Measurements from ENCODE around the gene EHMT1. TPM values are rescaled to one million over a fixed set of nuclear protein-coding genes. Genes with fewer than 3 reads are reported as not detected.

EHMT1 gene
- total RNA-seq, 1 donor from 2014 or later = 64.5 TPM

- Mint-ChIP-seq H3K36me3 (ENCODE audit: low read depth, unreplicated experiment) (peaks cover 19% of the 10 kb centered on the region), H3K4me1 (ENCODE audit: low read depth, unreplicated experiment) (peaks cover 1% of the 10 kb centered on the region), H3K27ac (ENCODE audit: unreplicated experiment) (no peak overlapping the region), H3K9me3 (ENCODE audit: unreplicated experiment) (no peaks in the 10 kb centered on the region), H3K4me3 (ENCODE audit: unreplicated experiment) (no peak overlapping the region), H3K27me3 (ENCODE audit: low read depth, unreplicated experiment) (no peaks in the 10 kb centered on the region)
- H3K4me3 ChIP-seq (ENCODE audit: insufficient read depth, low read depth, low read length) = no peak overlapping the region
- H3K9me3 ChIP-seq (ENCODE audit: insufficient read depth, low read depth, low read length) = no peaks in the 10 kb centered on the region
- no peaks in the 10 kb centered on the region for H3K4me1 ChIP-seq (ENCODE audit: insufficient read depth, low read length)
- TF ChIP-seq CTCF (IDR thresholded peaks at IDR 0.05; ENCODE audit: insufficient read depth, low read depth, low read length) (no peak), EZH2 (IDR thresholded peaks at IDR 0.05; ENCODE audit: insufficient read depth, low read length) (no peak)
- H3K4me2 ChIP-seq (ENCODE audit: low read length) = no peak overlapping the region
- FAIRE-seq (no peak), DNase-seq (ENCODE audit: low read depth) (no peak)
- peaks cover 89% of the 10 kb centered on the region for H4K20me1 ChIP-seq (ENCODE audit: insufficient read depth, low read length)
- H3K27ac ChIP-seq (ENCODE audit: low read depth, low read length) = no peak overlapping the region
- H3K36me3 ChIP-seq (ENCODE audit: insufficient read depth, low read length) = no peaks in the 10 kb centered on the region
- H3K27me3 ChIP-seq (ENCODE audit: insufficient read depth, low read length) = no peaks in the 10 kb centered on the region
- H2AFZ ChIP-seq (ENCODE audit: low read depth, low read length) = no peak overlapping the region
- no peak overlapping the region for H3K9ac ChIP-seq (ENCODE audit: low read length)
- H3K79me2 ChIP-seq (ENCODE audit: insufficient read depth, low read length) = peaks cover 96% of the 10 kb centered on the region
These were observed 27.5 kb downstream of the EHMT1 start for GRCh38 chr9:137646341-137646740.

- Histone ChIP-seq H3K79me2 (ENCODE audit: insufficient read depth, low read length) (peaks cover 96% of the 10 kb centered on the region), H3K4me2 (ENCODE audit: low read length) (no peak overlapping the region), H3K27ac (ENCODE audit: low read depth, low read length) (no peak overlapping the region), H3K27me3 (ENCODE audit: insufficient read depth, low read length) (no peaks in the 10 kb centered on the region), H3K36me3 (ENCODE audit: insufficient read depth, low read length) (no peaks in the 10 kb centered on the region), H3K9me3 (ENCODE audit: insufficient read depth, low read depth, low read length) (no peaks in the 10 kb centered on the region), H4K20me1 (ENCODE audit: insufficient read depth, low read length) (peaks cover 87% of the 10 kb centered on the region), H3K4me1 (ENCODE audit: insufficient read depth, low read length) (no peaks in the 10 kb centered on the region), H3K9ac (ENCODE audit: low read length) (no peak overlapping the region), H3K4me3 (ENCODE audit: insufficient read depth, low read depth, low read length) (no peak overlapping the region), H2AFZ (ENCODE audit: low read depth, low read length) (no peak overlapping the region)
- Mint-ChIP-seq H3K27ac (ENCODE audit: unreplicated experiment) (no peak overlapping the region), H3K4me1 (ENCODE audit: low read depth, unreplicated experiment) (peaks cover 1% of the 10 kb centered on the region), H3K9me3 (ENCODE audit: unreplicated experiment) (no peaks in the 10 kb centered on the region), H3K27me3 (ENCODE audit: low read depth, unreplicated experiment) (no peaks in the 10 kb centered on the region), H3K4me3 (ENCODE audit: unreplicated experiment) (no peak overlapping the region), H3K36me3 (ENCODE audit: low read depth, unreplicated experiment) (peaks cover 16% of the 10 kb centered on the region)
- DNase-seq (ENCODE audit: low read depth) (no peak), FAIRE-seq (no peak)
- TF ChIP-seq CTCF (IDR thresholded peaks at IDR 0.05; ENCODE audit: insufficient read depth, low read depth, low read length) (no peak), EZH2 (IDR thresholded peaks at IDR 0.05; ENCODE audit: insufficient read depth, low read length) (no peak)
These were observed 28.4 kb downstream of the EHMT1 start for GRCh38 chr9:137647096-137647714.

- H3K27me3 ChIP-seq (ENCODE audit: insufficient read depth, low read length) = no peaks in the 10 kb centered on the region
- Mint-ChIP-seq H3K9me3 (ENCODE audit: unreplicated experiment) (no peaks in the 10 kb centered on the region), H3K27ac (ENCODE audit: unreplicated experiment) (no peak overlapping the region), H3K36me3 (ENCODE audit: low read depth, unreplicated experiment) (peaks cover 14% of the 10 kb centered on the region), H3K4me1 (ENCODE audit: low read depth, unreplicated experiment) (peaks cover 1% of the 10 kb centered on the region), H3K4me3 (ENCODE audit: unreplicated experiment) (no peak overlapping the region), H3K27me3 (ENCODE audit: low read depth, unreplicated experiment) (no peaks in the 10 kb centered on the region)
- no peaks in the 10 kb centered on the region for H3K4me1 ChIP-seq (ENCODE audit: insufficient read depth, low read length)
- no peaks in the 10 kb centered on the region for H3K36me3 ChIP-seq (ENCODE audit: insufficient read depth, low read length)
- H3K4me2 ChIP-seq (ENCODE audit: low read length) = no peak overlapping the region
- no peak overlapping the region for H3K4me3 ChIP-seq (ENCODE audit: insufficient read depth, low read depth, low read length)
- no peak overlapping the region for H3K9ac ChIP-seq (ENCODE audit: low read length)
- H3K27ac ChIP-seq (ENCODE audit: low read depth, low read length) = no peak overlapping the region
- no peak overlapping the region for H2AFZ ChIP-seq (ENCODE audit: low read depth, low read length)
- TF ChIP-seq EZH2 (IDR thresholded peaks at IDR 0.05; ENCODE audit: insufficient read depth, low read length) (no peak), CTCF (IDR thresholded peaks at IDR 0.05; ENCODE audit: insufficient read depth, low read depth, low read length) (no peak)
- DNase-seq (ENCODE audit: low read depth) (peak; percentile 26), FAIRE-seq (no peak)
- peaks cover 86% of the 10 kb centered on the region for H4K20me1 ChIP-seq (ENCODE audit: insufficient read depth, low read length)
- H3K9me3 ChIP-seq (ENCODE audit: insufficient read depth, low read depth, low read length) = no peaks in the 10 kb centered on the region
- H3K79me2 ChIP-seq (ENCODE audit: insufficient read depth, low read length) = peaks cover 92% of the 10 kb centered on the region
These were observed 29.6 kb downstream of the EHMT1 start for GRCh38 chr9:137648396-137648795.

Measured in astrocyte (in vitro differentiated cells and primary cell).